ENCODE results near the gene TDP2. TPM values are rescaled to one million over a fixed set of nuclear protein-coding genes. Genes with fewer than 3 reads are reported as not detected.

TDP2 gene
- total RNA-seq, 1 experiment from 2014 or later, result 33.6 TPM

DNA sequence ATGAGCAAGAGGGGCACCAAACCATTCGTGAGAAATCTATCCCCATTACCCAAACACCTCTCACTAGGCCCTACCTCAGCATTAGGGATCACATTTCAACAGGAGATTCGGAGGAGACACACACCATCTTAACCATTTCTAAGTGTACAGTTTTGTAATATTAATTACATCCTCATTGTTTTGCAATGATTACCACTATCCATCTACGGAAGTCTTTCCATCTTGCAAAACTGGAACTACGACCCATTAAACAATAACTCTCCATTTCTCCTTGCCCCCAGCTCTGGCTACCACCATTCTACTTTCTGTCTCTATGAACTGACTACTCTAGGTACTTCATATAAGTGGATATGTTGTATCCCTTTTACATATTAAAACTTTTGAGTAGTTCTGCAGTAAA is 20.2 kb upstream of the TDP2 start:
- in situ Hi-C loops (cut with HindIII; ENCODE audit: low pct_unique_long_range_greater_than_20kb, low sequenced_read_pairs) (no loop called here), intact Hi-C loops (cut with micrococcal nuclease; ENCODE audit: unreplicated experiment) (no loop called here)
- TF ChIP-seq, protein P1, sequence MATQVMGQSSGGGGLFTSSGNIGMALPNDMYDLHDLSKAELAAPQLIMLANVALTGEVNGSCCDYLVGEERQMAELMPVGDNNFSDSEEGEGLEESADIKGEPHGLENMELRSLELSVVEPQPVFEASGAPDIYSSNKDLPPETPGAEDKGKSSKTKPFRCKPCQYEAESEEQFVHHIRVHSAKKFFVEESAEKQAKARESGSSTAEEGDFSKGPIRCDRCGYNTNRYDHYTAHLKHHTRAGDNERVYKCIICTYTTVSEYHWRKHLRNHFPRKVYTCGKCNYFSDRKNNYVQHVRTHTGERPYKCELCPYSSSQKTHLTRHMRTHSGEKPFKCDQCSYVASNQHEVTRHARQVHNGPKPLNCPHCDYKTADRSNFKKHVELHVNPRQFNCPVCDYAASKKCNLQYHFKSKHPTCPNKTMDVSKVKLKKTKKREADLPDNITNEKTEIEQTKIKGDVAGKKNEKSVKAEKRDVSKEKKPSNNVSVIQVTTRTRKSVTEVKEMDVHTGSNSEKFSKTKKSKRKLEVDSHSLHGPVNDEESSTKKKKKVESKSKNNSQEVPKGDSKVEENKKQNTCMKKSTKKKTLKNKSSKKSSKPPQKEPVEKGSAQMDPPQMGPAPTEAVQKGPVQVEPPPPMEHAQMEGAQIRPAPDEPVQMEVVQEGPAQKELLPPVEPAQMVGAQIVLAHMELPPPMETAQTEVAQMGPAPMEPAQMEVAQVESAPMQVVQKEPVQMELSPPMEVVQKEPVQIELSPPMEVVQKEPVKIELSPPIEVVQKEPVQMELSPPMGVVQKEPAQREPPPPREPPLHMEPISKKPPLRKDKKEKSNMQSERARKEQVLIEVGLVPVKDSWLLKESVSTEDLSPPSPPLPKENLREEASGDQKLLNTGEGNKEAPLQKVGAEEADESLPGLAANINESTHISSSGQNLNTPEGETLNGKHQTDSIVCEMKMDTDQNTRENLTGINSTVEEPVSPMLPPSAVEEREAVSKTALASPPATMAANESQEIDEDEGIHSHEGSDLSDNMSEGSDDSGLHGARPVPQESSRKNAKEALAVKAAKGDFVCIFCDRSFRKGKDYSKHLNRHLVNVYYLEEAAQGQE (IDR thresholded peaks at IDR 0.05; ENCODE audit: insufficient read depth in 1 of 2, low read depth in 2 of 2, low read length in 1 of 2), result no peak
- no peak for TF ChIP-seq TCF7L2 (IDR thresholded peaks at IDR 0.05; ENCODE audit: low read depth, low read length)
- TF ChIP-seq, protein P2, sequence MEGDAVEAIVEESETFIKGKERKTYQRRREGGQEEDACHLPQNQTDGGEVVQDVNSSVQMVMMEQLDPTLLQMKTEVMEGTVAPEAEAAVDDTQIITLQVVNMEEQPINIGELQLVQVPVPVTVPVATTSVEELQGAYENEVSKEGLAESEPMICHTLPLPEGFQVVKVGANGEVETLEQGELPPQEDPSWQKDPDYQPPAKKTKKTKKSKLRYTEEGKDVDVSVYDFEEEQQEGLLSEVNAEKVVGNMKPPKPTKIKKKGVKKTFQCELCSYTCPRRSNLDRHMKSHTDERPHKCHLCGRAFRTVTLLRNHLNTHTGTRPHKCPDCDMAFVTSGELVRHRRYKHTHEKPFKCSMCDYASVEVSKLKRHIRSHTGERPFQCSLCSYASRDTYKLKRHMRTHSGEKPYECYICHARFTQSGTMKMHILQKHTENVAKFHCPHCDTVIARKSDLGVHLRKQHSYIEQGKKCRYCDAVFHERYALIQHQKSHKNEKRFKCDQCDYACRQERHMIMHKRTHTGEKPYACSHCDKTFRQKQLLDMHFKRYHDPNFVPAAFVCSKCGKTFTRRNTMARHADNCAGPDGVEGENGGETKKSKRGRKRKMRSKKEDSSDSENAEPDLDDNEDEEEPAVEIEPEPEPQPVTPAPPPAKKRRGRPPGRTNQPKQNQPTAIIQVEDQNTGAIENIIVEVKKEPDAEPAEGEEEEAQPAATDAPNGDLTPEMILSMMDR (IDR thresholded peaks at IDR 0.05), result no peak
- TF ChIP-seq SIN3A (IDR thresholded peaks at IDR 0.05; ENCODE audit: borderline replicate concordance, insufficient read depth, low read depth, low read length), result no peak
- no peak for TF ChIP-seq POLR2AphosphoS5 (IDR thresholded peaks at IDR 0.05; ENCODE audit: low read depth, low read length)
- H3K27ac ChIP-seq (ENCODE audit: low read length), result no peak overlapping the region
- POLR2A ChIA-PET, result no interaction called here
- no TSS peak for BruUV-seq (replicated peaks)
- no peaks in the 10 kb centered on the region for H3K9me3 ChIP-seq (ENCODE audit: control insufficient read depth, insufficient read depth, low read depth, low read length)
- no peaks in the 10 kb centered on the region for H3K36me3 ChIP-seq (ENCODE audit: control insufficient read depth, insufficient read depth, low read length)
- no peak for ATAC-seq
- CTCF ChIA-PET, result interaction anchor here (0.6 kb wide), 1 partner anchor 195 kb away, joined by 7 read pairs; no protein-coding TSS in a partner anchor
- H3K27me3 ChIP-seq (ENCODE audit: control insufficient read depth, insufficient read depth, low read length), result no peaks in the 10 kb centered on the region
- peaks cover 3% of the 10 kb centered on the region; the same call in 1 of the 2 replicates for H3K4me1 ChIP-seq (ENCODE audit: control insufficient read depth, insufficient read depth, low read length)
- H3K4me3 ChIP-seq (ENCODE audit: low read depth in 2 of 2, low read length in 2 of 2), result no peak overlapping the region
- DNase-seq (ENCODE audit: low read depth, low spot score), result no peak

DNA sequence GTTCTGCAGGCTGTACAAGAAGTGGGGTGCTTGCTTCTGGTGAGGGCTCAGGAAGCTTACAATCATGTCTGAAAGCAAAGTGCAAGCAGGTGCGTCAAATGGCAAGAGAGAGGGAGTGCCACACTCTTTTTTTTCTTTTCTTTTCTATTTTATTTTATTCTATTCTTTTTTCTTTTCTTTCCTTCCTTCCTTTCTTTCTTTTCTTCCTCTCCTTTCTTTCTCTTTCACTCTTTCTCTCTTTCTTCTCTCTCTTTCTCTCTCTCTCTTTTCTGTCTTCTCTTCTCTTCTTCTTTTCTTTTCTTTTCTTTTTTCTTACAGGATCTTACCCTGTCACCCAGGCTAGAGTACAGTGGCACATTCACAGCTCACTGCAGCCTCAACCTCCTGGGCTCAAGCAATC is 19.7 kb upstream of the TDP2 start:
- Histone ChIP-seq H3K4me1 (ENCODE audit: control insufficient read depth, insufficient read depth, low read length) (peaks cover 3% of the 10 kb centered on the region; the same call in 1 of the 2 replicates), H3K4me3 (ENCODE audit: low read depth in 2 of 2, low read length in 2 of 2) (no peak overlapping the region), H3K27me3 (ENCODE audit: control insufficient read depth, insufficient read depth, low read length) (no peaks in the 10 kb centered on the region), H3K9me3 (ENCODE audit: control insufficient read depth, insufficient read depth, low read depth, low read length) (no peaks in the 10 kb centered on the region), H3K36me3 (ENCODE audit: control insufficient read depth, insufficient read depth, low read length) (no peaks in the 10 kb centered on the region), H3K27ac (ENCODE audit: low read length) (no peak overlapping the region)
- POLR2A ChIA-PET, result no interaction called here
- DNase-seq (ENCODE audit: low read depth, low spot score) (no peak), ATAC-seq (no peak)
- CTCF ChIA-PET, result interaction anchor here (0.6 kb wide), 1 partner anchor 194 kb away, joined by 7 read pairs; no protein-coding TSS in a partner anchor
- intact Hi-C loops (cut with micrococcal nuclease; ENCODE audit: unreplicated experiment), result no loop called here
- BruUV-seq (replicated peaks), result no TSS peak
- in situ Hi-C loops (cut with HindIII; ENCODE audit: low pct_unique_long_range_greater_than_20kb, low sequenced_read_pairs), result no loop called here
- TF ChIP-seq, protein P1 (IDR thresholded peaks at IDR 0.05; ENCODE audit: insufficient read depth in 1 of 2, low read depth in 2 of 2, low read length in 1 of 2), result no peak
- no peak for TF ChIP-seq SIN3A (IDR thresholded peaks at IDR 0.05; ENCODE audit: borderline replicate concordance, insufficient read depth, low read depth, low read length)
